Nephron (organoid): ENCODE measurements around the gene APPBP2.

Source experiments
- H3K27ac Mint-ChIP-seq, 3 experiments: 2 replicates each; pipeline ENCODE4 v1.8.0; 2020; ENCODE audit warnings: mixed read lengths in 3 of 3, mild to moderate bottlenecking in 2 of 3, moderate library complexity in 1 of 3
- H3K27me3 Mint-ChIP-seq: 2 replicates; pipeline ENCODE4 v1.8.0; 2021; ENCODE audit warnings: low read depth, mild to moderate bottlenecking, moderate library complexity, mixed read lengths
- H3K36me3 Mint-ChIP-seq: 2 replicates; pipeline ENCODE4 v1.8.0; 2020; ENCODE audit warnings: low read depth, mixed read lengths
- H3K4me1 Mint-ChIP-seq: 2 replicates; pipeline ENCODE4 v1.8.0; 2020; ENCODE audit warnings: mixed read lengths
- H3K4me3 Mint-ChIP-seq, 3 experiments: 2 replicates each; pipeline ENCODE4 v1.8.0; 2020; ENCODE audit warnings: mild to moderate bottlenecking in 3 of 3, mixed read lengths in 3 of 3, moderate library complexity in 2 of 3
- H3K9me3 Mint-ChIP-seq: 2 replicates; pipeline ENCODE4 v1.8.0; 2020; ENCODE audit warnings: mixed read lengths
- TF ChIP-seq, protein P1 (sequence below), 3 experiments: fragments of 200-600 bp; sonication (generic); IDR thresholded peaks; one replicate each; pipeline ENCODE4 v1.5.0; 2021; ENCODE audit warnings: antibody characterized with exemption in 3 of 3; ENCODE audit not compliant: unreplicated experiment in 3 of 3

The APPBP2 gene

DNA sequence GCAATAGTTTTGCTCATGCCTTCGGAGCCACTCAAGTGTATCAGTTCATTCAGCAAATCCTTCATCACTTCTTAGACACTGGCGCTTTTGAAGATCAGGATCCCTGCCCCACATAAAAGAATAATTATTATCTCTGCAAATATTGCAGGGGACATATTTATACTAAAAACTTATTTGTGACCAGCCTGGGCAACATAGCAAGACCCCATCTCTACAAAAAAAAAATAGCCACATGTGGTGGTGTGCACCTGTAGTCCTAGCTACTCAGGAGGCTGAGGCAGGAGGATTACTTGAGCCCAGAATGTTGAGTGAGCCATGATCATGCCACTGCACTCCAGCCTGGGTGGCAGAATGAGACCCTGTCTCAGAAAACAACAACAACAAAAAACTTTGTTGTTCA, 1.7 kb upstream of the APPBP2 start:
- Mint-ChIP-seq H3K4me1 (peaks cover 8% of the 10 kb centered on the region), H3K4me3 (peak overlapping the region; percentile 55 to 65 (median 61)), H3K36me3 (peaks cover 9% of the 10 kb centered on the region), H3K9me3 (peaks cover 14% of the 10 kb centered on the region), H3K27me3 (no peaks in the 10 kb centered on the region), H3K27ac (peak overlapping the region in 1 of 3 experiments; percentile 41)
- TF ChIP-seq, protein P1, sequence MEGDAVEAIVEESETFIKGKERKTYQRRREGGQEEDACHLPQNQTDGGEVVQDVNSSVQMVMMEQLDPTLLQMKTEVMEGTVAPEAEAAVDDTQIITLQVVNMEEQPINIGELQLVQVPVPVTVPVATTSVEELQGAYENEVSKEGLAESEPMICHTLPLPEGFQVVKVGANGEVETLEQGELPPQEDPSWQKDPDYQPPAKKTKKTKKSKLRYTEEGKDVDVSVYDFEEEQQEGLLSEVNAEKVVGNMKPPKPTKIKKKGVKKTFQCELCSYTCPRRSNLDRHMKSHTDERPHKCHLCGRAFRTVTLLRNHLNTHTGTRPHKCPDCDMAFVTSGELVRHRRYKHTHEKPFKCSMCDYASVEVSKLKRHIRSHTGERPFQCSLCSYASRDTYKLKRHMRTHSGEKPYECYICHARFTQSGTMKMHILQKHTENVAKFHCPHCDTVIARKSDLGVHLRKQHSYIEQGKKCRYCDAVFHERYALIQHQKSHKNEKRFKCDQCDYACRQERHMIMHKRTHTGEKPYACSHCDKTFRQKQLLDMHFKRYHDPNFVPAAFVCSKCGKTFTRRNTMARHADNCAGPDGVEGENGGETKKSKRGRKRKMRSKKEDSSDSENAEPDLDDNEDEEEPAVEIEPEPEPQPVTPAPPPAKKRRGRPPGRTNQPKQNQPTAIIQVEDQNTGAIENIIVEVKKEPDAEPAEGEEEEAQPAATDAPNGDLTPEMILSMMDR (IDR thresholded peaks at IDR 0.05; ENCODE audit: unreplicated experiment in 3 of 3) = no peak

DNA sequence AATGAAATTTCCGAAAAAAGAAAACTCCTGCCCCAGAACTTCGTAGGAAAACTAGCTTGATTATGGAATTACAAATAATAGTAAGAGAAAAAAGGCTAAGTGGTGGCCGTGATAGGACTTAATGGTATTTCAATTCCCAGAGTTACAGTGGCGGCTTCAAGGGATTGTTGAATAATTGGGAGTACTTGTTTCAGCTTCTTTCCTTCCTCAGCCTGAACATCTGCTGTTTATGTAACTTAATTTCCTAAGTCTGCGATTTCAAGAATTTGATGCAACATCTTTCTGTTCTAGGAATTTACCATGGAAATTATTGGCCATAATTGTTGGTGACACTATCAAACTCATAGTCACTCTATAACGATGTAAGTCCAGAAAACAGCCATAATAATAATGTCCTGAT, 684 bp upstream of the APPBP2 start:
- Mint-ChIP-seq H3K27me3 (no peaks in the 10 kb centered on the region), H3K4me1 (peaks cover 16% of the 10 kb centered on the region), H3K36me3 (peaks cover 15% of the 10 kb centered on the region), H3K4me3 (peak overlapping the region; percentile 93 to 98 (median 93)), H3K27ac (peak overlapping the region; percentile 97 to 98 (median 97)), H3K9me3 (peaks cover 14% of the 10 kb centered on the region)
- TF ChIP-seq, protein P1 (IDR thresholded peaks at IDR 0.05; ENCODE audit: unreplicated experiment in 3 of 3) = no peak

DNA sequence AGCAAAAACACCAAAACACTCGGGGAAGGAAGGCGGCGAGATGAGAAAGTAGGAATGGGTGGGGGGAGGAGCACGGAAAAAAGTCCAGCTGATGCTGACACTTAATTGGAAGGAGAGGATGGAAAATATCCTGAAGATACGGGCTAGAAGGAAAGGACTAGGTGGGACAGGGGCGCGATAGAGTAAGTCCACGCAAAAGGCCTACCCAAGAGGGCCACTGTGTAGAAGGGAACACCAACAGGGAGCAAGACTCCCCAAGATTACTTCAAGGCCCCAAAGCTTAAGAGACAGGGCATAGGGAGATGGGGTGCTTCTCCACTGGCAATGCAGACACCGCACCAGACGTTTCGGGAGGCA, 736 bp downstream of the APPBP2 start:
- Mint-ChIP-seq H3K27ac (peak overlapping the region; percentile 97 to 98 (median 97)), H3K36me3 (peaks cover 24% of the 10 kb centered on the region), H3K27me3 (no peaks in the 10 kb centered on the region), H3K4me3 (peak overlapping the region; percentile 93 to 98 (median 93)), H3K9me3 (peaks cover 6% of the 10 kb centered on the region), H3K4me1 (peaks cover 20% of the 10 kb centered on the region)
- TF ChIP-seq, protein P1 (IDR thresholded peaks at IDR 0.05; ENCODE audit: unreplicated experiment in 3 of 3) = no peak

DNA sequence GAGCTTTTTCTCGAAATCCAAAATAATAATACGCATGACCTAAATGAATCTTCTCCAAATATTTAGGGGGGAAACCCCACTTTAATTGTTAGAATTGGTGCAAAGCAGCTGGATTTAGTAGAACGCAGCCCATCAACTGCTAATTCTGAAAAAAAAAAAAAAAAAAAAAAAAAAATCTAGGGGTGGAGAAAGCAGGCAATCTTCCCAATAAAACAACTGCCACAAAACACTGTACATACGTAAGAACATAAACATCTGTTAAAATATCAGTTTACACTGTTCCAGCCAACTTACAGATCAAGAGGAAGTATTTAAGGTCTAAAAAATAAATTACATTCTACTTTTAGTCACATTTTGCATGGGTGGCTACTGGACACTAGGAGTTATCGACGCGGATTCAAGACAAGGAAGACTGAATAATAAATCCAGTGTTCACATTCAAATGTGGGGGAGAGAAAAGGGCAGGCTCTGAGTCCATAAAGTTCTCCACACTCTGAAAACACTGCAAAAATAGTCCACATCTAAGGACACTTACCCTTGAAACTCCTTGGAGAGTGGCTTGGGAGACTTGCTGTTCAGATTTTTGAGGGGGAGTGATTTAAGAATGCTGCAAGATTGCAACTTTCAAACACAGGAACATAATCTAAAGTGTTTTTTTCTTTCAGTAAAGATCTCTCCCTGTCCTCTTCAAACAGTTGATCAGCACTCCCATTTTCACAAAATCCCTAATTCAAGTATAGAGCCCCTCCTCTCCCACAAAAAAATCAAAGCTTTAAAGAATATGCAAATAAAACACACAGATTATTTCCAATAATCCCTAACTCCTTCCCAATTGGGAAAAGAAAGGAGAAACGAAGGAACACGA, 1.3 kb downstream of the APPBP2 start:
- Mint-ChIP-seq H3K27ac (peak overlapping the region; percentile 97 to 98 (median 97)), H3K36me3 (peaks cover 20% of the 10 kb centered on the region), H3K27me3 (no peaks in the 10 kb centered on the region), H3K9me3 (peaks cover 2% of the 10 kb centered on the region), H3K4me1 (peaks cover 20% of the 10 kb centered on the region), H3K4me3 (peak overlapping the region; percentile 93 to 98 (median 93))
- TF ChIP-seq, protein P1 (IDR thresholded peaks at IDR 0.05; ENCODE audit: unreplicated experiment in 3 of 3) = no peak

DNA sequence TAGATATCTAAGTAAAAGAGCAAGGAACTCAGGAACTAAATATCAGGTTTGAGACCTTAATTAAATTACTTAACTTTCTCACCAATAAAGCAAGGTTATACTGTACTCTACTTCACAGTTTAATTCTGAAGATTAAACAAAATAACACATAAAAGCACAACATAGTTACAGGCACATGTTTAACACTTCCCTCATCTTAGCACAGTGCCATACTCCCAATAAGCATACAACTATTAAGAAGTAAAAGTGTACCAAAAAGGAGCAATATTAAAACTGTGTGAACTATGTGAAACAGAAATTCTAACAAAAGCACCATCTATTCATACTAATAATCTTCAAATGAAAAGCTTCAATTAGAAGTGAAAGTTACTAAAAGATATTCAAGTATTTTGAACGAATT, 2.2 kb downstream of the APPBP2 start:
- Mint-ChIP-seq H3K9me3 (no peaks in the 10 kb centered on the region), H3K4me3 (peak overlapping the region; percentile 93 to 98 (median 93)), H3K4me1 (peaks cover 20% of the 10 kb centered on the region), H3K27me3 (no peaks in the 10 kb centered on the region), H3K36me3 (peaks cover 22% of the 10 kb centered on the region), H3K27ac (peak overlapping the region; percentile 97 to 98 (median 97))
- TF ChIP-seq, protein P1 (IDR thresholded peaks at IDR 0.05; ENCODE audit: unreplicated experiment in 3 of 3) = no peak
